GM12878 (cell line): ENCODE measurements around the gene PLD3. TPM values are rescaled to one million over a fixed set of nuclear protein-coding genes. Genes with fewer than 3 reads are reported as not detected.

Source experiments
- ATAC-seq: fragments of 200-7000 bp; cut with Tn5 transposase; 3 replicates; pipeline ENCODE4 v1.9.1; 2020; ENCODE audit warnings: mild to moderate bottlenecking, moderate library complexity
- BruUV-seq: library from RNA; stranded (reverse); fragments of 400-500 nt; replicated peaks from 2 replicates; lab custom pipeline; 2021; lab: Mats Ljungman, UMichigan
- CTCF ChIA-PET: fragments of 300-600 bp; sonication (Branson Sonifier 250); formaldehyde crosslinking; extraction: SDS; loops from one replicate; lab custom pipeline; 2021; ENCODE audit warnings: inconsistent platforms; lab: Yijun Ruan, JAX
- POLR2A ChIA-PET: fragments of 350-600 bp; formaldehyde crosslinking; extraction: SDS; loops from one replicate; lab custom pipeline; 2021; ENCODE audit warnings: inconsistent platforms; lab: Charles Lee
- RAD21 ChIA-PET: fragments of 300-600 bp; sonication (Branson Sonifier 250); formaldehyde crosslinking; loops from one replicate; lab custom pipeline; 2023; ENCODE audit warnings: antibody characterized with exemption; ENCODE audit not compliant: unreplicated experiment; lab: Charles Lee
- SMC1A ChIA-PET: fragments of 300-600 bp; sonication (Branson Sonifier 250); formaldehyde crosslinking; loops from one replicate; lab custom pipeline; 2023; ENCODE audit not compliant: unreplicated experiment, uncharacterized antibody; lab: Charles Lee
- DNase-seq: peaks from one replicate; pipeline ENCODE4 v3.0.0-alpha.2; 2011; ENCODE audit warnings: low read depth, low spot score
- FAIRE-seq: peaks from 3 replicates; lab custom pipeline; 2011; peaks lifted over from hg19 to GRCh38; lab: Jason Lieb, UNC
- H2AFZ ChIP-seq: 2 replicates; pipeline ENCODE4 v1.6.0; 2011; ENCODE audit warnings: low read depth, low read length, control low read depth; ENCODE audit not compliant: control insufficient read depth
- H3K27ac ChIP-seq: 2 replicates; pipeline ENCODE4 v1.5.1; 2011; ENCODE audit warnings: control low read depth; ENCODE audit not compliant: control insufficient read depth, insufficient read depth
- H3K27me3 ChIP-seq, 2 experiments: replicated peaks in 1 of 2; 2 replicates each; pipeline versions ENCODE4 v1.6.0 to v1.6.1; 2011; ENCODE audit warnings: low read length in 1 of 2; ENCODE audit not compliant: control insufficient read depth in 2 of 2, insufficient read depth in 2 of 2
- H3K36me3 ChIP-seq, 2 experiments: 2 replicates each; pipeline ENCODE4 v1.5.1; 2011; ENCODE audit warnings: low read length in 1 of 2; ENCODE audit not compliant: control insufficient read depth in 2 of 2, insufficient read depth in 2 of 2
- H3K4me1 ChIP-seq: 2 replicates; pipeline ENCODE4 v1.6.1; 2011; ENCODE audit warnings: mild to moderate bottlenecking, low read length, moderate library complexity, mixed read lengths; ENCODE audit not compliant: control insufficient read depth, insufficient read depth
- H3K4me2 ChIP-seq: 2 replicates; pipeline ENCODE4 v1.6.0; 2011; ENCODE audit warnings: control low read depth; ENCODE audit not compliant: control insufficient read depth, insufficient read depth
- H3K4me3 ChIP-seq: fragments of 200-600 bp; sonication (generic); 2 replicates; pipeline ENCODE4 v1.5.1; 2016
- H3K79me2 ChIP-seq: 2 replicates; pipeline ENCODE4 v1.6.0; 2011; ENCODE audit warnings: low read length; ENCODE audit not compliant: control insufficient read depth, insufficient read depth
- H3K9ac ChIP-seq: 2 replicates; pipeline ENCODE4 v1.8.0; 2011; ENCODE audit warnings: low read length, control low read depth, mixed read lengths; ENCODE audit not compliant: control insufficient read depth, insufficient read depth
- H3K9me3 ChIP-seq: replicated peaks from 3 replicates; pipeline ENCODE4 v1.5.1; 2011; ENCODE audit warnings: mild to moderate bottlenecking, low read length; ENCODE audit not compliant: control insufficient read depth, insufficient read depth
- H4K20me1 ChIP-seq: 2 replicates; pipeline ENCODE4 v1.6.0; 2011; ENCODE audit not compliant: control insufficient read depth, insufficient read depth
- ASH2L ChIP-seq: fragments of 300-600, 200-600 bp; sonication (generic); IDR thresholded peaks from 2 replicates; pipeline ENCODE4 v1.6.1; 2017; ENCODE audit warnings: low read depth, mild to moderate bottlenecking, borderline replicate concordance
- BHLHE40 ChIP-seq, 2 experiments: fragments of 450-650 bp in 1 of 2; IDR thresholded peaks; 2 replicates each; pipeline ENCODE4 v1.6.1; 2011 to 2017; ENCODE audit warnings: low read depth in 2 of 2, borderline replicate concordance in 1 of 2, improper control_type of control experiment in 1 of 2, low read length in 1 of 2, mild to moderate bottlenecking in 1 of 2
- CBX3 ChIP-seq: fragments of 200-600 bp; sonication (generic); IDR thresholded peaks from 2 replicates; pipeline ENCODE4 v1.6.1; 2016; ENCODE audit warnings: low read depth, borderline replicate concordance
- EP300 ChIP-seq, 2 experiments: fragments of 150-350 bp in 1 of 2; IDR thresholded peaks; 2 replicates each; pipeline ENCODE4 v1.6.1; 2011 to 2012; ENCODE audit warnings: low read depth in 2 of 2, low read length in 2 of 2, borderline replicate concordance in 1 of 2, improper control_type of control experiment in 1 of 2, inconsistent platforms in 1 of 2; ENCODE audit not compliant: control insufficient read depth in 1 of 2
- MEF2B ChIP-seq: fragments of 450-650 bp; IDR thresholded peaks from 2 replicates; pipeline ENCODE4 v1.6.1; 2018; ENCODE audit warnings: mild to moderate bottlenecking, moderate library complexity; ENCODE audit not compliant: partially characterized antibody, poor library complexity, severe bottlenecking
- NFIC ChIP-seq: IDR thresholded peaks from 2 replicates; pipeline ENCODE4 v1.6.1; 2012; ENCODE audit warnings: low read depth, mild to moderate bottlenecking, inconsistent platforms, low read length, moderate library complexity
- PAX5 ChIP-seq: IDR thresholded peaks from 2 replicates; pipeline ENCODE4 v1.6.1; 2011; ENCODE audit warnings: low read depth, low read length, borderline replicate concordance
- PRDM15 ChIP-seq: fragments of 450-650 bp; formaldehyde crosslinking; IDR thresholded peaks from 2 replicates; pipeline ENCODE4 v1.4.0; 2020; ENCODE audit warnings: mild to moderate bottlenecking, moderate library complexity
- RCOR1 ChIP-seq: conservative IDR thresholded peaks from 2 replicates; pipeline ENCODE4 v1.6.1; 2012; ENCODE audit warnings: low read depth, low read length, improper control_type of control experiment
- RELA ChIP-seq: fragments of 450-650 bp; IDR thresholded peaks from 2 replicates; pipeline ENCODE4 v1.8.0; 2014; ENCODE audit warnings: borderline replicate concordance; ENCODE audit not compliant: partially characterized antibody
- SKIL ChIP-seq: fragments of 450-650 bp; IDR thresholded peaks from 2 replicates; pipeline ENCODE4 v1.6.1; 2017; ENCODE audit warnings: mild to moderate bottlenecking, low read depth, inconsistent platforms; ENCODE audit not compliant: poor library complexity, severe bottlenecking
- SUZ12 ChIP-seq: fragments of 200-600 bp; sonication (generic); IDR thresholded peaks from one replicate; pipeline ENCODE4 v1.6.1; 2018; ENCODE audit warnings: antibody characterized with exemption, mild to moderate bottlenecking; ENCODE audit not compliant: unreplicated experiment
- YBX1 ChIP-seq: fragments of 450-650 bp; IDR thresholded peaks from 2 replicates; pipeline ENCODE4 v1.6.1; 2016; ENCODE audit warnings: antibody characterized with exemption
- ZSCAN29 ChIP-seq: fragments of 450-650 bp; IDR thresholded peaks from 2 replicates; pipeline ENCODE4 v1.6.1; 2017; ENCODE audit warnings: mild to moderate bottlenecking, moderate library complexity
- WGBS: methylation state at CpG from one replicate; pipeline ENCODE4 v1.1.6; 2016; ENCODE audit warnings: low lambda C conversion rate; ENCODE audit not compliant: insufficient replicate concordance, insufficient coverage; ENCODE audit errors: missing lambda C conversion rate; 5-methylcytosine and 5-hydroxymethylcytosine counted together
- in situ Hi-C: fragments of 300-500 bp; cut with MboI; formaldehyde crosslinking; loops from 9 replicates; pipeline ENCODE4 v1.14.3; 2018; ENCODE audit warnings: mixed read lengths
- intact Hi-C: fragments of 100-400 bp; cut with micrococcal nuclease; formaldehyde crosslinking; loops from one replicate; pipeline ENCODE4 v1.14.2; 2022; ENCODE audit not compliant: unreplicated experiment
- polyA plus RNA-seq, 11 experiments: library from polyadenylated mRNA; depleted of rRNA in 4 of 11; unstranded in 6 of 11; stranded (reverse) in 5 of 11; fragments of >200 nt; fragmentation: Nextera tagmentation in 4 of 11; fragmentation: Illumina TruSeq in 1 of 11; extraction: Ambion mirVana in 4 of 11; extraction: Trizol in 1 of 11; gene quantifications; 1 replicate in 1 of 11; 2 replicates in 10 of 11; pipeline versions ENCODE4 v1.2.1 to v1.2.3, GENCODE V29; 2011 to 2016; ENCODE audit warnings: inconsistent platforms in 2 of 11, missing spikeins in 2 of 11, low read depth in 1 of 11
- total RNA-seq, 4 experiments: library from RNA; depleted of rRNA in 3 of 4; stranded (reverse); fragments of >200 nt in 3 of 4; fragmentation: Illumina TruSeq in 1 of 4; extraction: Trizol in 1 of 4; gene quantifications; 2 replicates each; pipeline versions ENCODE4 v1.2.1 to v1.2.3, GENCODE V29; 2013 to 2021

PLD3 gene
- total and polyA plus RNA-seq, 10 of the 15 experiments (the other 5 are each of a cell fraction or from before 2014, with no cell fraction given), result 1.3 to 134 (median 72.7) TPM

GRCh38 chr19:40414542-40415535 is 66.3 kb downstream of the PLD3 start:
- RAD21 ChIA-PET, result interaction anchor here (0.9 kb wide), 1 partner anchor 28 kb away, joined by 3 read pairs; no protein-coding TSS in a partner anchor
- no peaks in the 10 kb centered on the region for H3K36me3 ChIP-seq
- POLR2A ChIA-PET, result interaction anchor here (0.6 to 1.6 kb wide), 4 partner anchors 9 to 129 kb away, joined by 3 to 7 read pairs (median 4); no protein-coding TSS in a partner anchor
- peaks cover 44% of the 10 kb centered on the region for H3K4me1 ChIP-seq
- H3K4me2 ChIP-seq, result no peak overlapping the region
- intact Hi-C loops (loop anchor here (5.0 kb wide), 1 partner anchor 58 kb away; no protein-coding TSS in a partner anchor), in situ Hi-C loops (no loop called here)
- SMC1A ChIA-PET, result interaction anchor here (1.8 to 2.2 kb wide), 3 partner anchors 11 to 28 kb away, joined by 7 to 11 read pairs (median 8); partner anchors contain the start of gene SERTAD1
- H3K27me3 ChIP-seq, result no peaks in the 10 kb centered on the region
- no peaks in the 10 kb centered on the region for H3K9me3 ChIP-seq
- H3K79me2 ChIP-seq, result no peaks in the 10 kb centered on the region
- CTCF ChIA-PET, result interaction anchor here (0.7 to 2.2 kb wide), 7 partner anchors 11 to 276 kb away, joined by 3 to 7 read pairs (median 3); partner anchors contain the start of gene SERTAD1
- no peak overlapping the region for H3K27ac ChIP-seq
- H2AFZ ChIP-seq, result no peak overlapping the region
- no peak for DNase-seq
- no peak for ATAC-seq
- H3K9ac ChIP-seq, result no peak overlapping the region
- no peaks in the 10 kb centered on the region for H4K20me1 ChIP-seq
- no peak overlapping the region for H3K4me3 ChIP-seq
- no peak for FAIRE-seq
- 92% methylated on average over 21 of the region's 21 CpGs for WGBS
- BruUV-seq, result no TSS peak
- TF ChIP-seq PRDM15 (CRISPR knock-in tag), result no peak
- no peak for TF ChIP-seq MEF2B
- no peak for TF ChIP-seq EP300 (IDR thresholded peaks at IDR 0.05; ENCODE audit: borderline replicate concordance in 1 of 2, control insufficient read depth in 1 of 2, low read depth in 2 of 2, low read length in 2 of 2)
- TF ChIP-seq CBX3, result no peak
- TF ChIP-seq SUZ12, result no peak
- TF ChIP-seq ASH2L, result no peak
- TF ChIP-seq NFIC, result no peak
- TF ChIP-seq BHLHE40 (IDR thresholded peaks at IDR 0.05; ENCODE audit: borderline replicate concordance in 1 of 2, low read depth in 2 of 2, low read length in 1 of 2), result no peak
- TF ChIP-seq YBX1, result no peak
- TF ChIP-seq PAX5, result no peak
- no peak for TF ChIP-seq RCOR1
- TF ChIP-seq RELA, result no peak
- no peak for TF ChIP-seq SKIL
- no peak for TF ChIP-seq ZSCAN29
